Measurements from ENCODE around the gene GSE1.

Gene GSE1

DNA sequence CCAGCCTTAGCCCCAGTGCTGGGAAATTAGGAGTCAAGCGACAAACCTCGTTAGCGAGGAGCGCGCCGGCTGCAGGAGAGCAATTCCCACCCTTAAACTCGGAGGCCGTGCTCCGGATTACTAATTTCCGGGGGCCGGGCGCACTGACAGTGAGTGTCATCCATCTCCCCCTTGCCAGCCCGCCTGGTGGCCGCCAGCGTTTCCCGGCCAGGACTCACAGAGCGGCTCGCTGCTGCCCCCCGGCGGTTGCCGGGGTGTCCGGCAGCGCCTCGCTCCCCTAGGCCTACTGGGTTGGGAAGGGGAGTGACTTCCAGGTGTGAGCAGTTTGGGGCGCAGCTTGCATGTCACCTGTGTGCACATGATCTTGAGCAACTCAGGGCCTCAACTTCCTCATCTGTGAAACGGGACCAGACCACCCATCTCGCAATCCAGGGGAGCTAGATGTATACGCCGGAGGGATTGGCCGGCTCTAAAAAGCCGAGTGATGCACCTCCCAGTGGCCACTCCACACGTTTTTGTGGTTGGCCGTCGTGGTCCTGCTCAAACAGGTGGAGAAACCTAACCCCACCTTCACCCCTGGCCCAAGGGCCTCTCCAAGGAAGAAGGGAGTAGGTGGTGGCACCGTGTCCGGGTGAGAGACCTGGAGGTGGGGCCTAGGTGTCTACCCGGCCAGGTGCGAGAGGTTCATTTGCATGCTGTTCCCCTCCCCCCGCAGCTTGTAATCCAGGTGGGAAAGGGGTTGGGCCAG is 2.5 kb upstream of the GSE1 start:
- Histone ChIP-seq H3K9ac (ENCODE audit: low read length) (peak overlapping the region; percentile 71), H3K36me3 (ENCODE audit: control insufficient read depth, insufficient read depth, low read length, severe bottlenecking) (no peaks in the 10 kb centered on the region), H3K4me1 (ENCODE audit: control insufficient read depth, insufficient read depth, low read length) (peaks cover 31% of the 10 kb centered on the region), H3K27me3 (replicated peaks; ENCODE audit: control insufficient read depth, insufficient read depth, low read length) (no peaks in the 10 kb centered on the region), H3K9me3 (ENCODE audit: control insufficient read depth, low read length) (no peaks in the 10 kb centered on the region), H3K4me3 (ENCODE audit: low read length) (peak overlapping the region; percentile 58)
- DNase-seq (ENCODE audit: low read depth): peak; percentile 90

DNA sequence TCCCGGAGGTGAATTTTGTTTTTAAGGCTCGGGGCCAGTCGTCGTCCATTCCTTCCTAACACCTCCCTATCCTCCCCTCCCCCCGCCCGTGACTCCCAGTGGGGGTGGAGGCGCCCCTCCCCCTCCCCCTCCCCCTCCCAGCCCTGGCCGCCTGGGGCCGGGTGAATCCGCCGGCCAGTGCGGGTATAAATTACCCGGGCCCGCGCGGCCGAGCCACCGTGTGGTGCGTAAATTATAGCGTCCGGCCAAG is 2.0 kb upstream of the GSE1 start:
- Histone ChIP-seq H3K9ac (ENCODE audit: low read length) (peak overlapping the region; percentile 80), H3K27me3 (replicated peaks; ENCODE audit: control insufficient read depth, insufficient read depth, low read length) (no peaks in the 10 kb centered on the region), H3K4me3 (ENCODE audit: low read length) (peak overlapping the region; percentile 66), H3K9me3 (ENCODE audit: control insufficient read depth, low read length) (no peaks in the 10 kb centered on the region), H3K36me3 (ENCODE audit: control insufficient read depth, insufficient read depth, low read length, severe bottlenecking) (no peaks in the 10 kb centered on the region), H3K4me1 (ENCODE audit: control insufficient read depth, insufficient read depth, low read length) (peaks cover 36% of the 10 kb centered on the region)
- no peak for DNase-seq (ENCODE audit: low read depth)

DNA sequence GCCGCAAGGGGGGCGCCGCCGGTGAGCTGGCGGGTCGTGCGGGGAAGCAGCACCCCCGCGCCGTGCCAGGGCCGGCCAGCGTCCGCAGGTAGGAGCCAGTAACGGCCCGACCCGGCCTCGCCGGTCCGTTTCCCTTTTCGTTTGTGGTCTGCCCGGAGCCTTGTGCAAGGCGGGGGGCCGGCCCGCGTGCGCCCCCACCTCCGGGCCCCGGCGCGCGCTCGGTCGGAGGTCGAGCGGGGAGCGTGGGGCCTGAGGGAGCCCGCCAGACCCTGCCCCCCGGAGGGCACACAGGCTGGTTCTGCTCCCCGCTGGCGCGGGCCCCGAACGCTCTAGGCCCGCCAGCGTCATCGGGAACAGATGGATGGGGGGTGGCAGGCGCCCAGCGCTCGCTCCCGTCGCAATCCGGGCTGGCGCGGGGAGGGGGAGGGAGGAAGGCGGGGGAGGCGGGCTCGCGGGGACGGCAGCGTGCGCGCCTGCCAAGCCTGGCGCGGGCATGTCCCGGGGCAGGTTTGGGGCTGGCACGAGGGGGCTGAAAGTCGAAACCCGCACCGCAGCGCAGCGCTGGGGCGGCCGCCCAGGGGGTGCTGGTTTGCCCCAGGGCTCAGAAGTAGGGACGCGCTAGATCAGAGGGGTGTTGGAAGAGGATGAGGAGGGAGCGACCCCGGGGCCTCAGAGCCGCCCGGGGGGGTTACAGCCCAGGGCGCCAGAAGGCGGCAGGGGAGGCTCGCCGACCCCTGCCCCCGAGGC is 1.5 kb upstream of the GSE1 start:
- no peaks in the 10 kb centered on the region for H3K27me3 ChIP-seq (replicated peaks; ENCODE audit: control insufficient read depth, insufficient read depth, low read length)
- DNase-seq (ENCODE audit: low read depth): peak; percentile 95
- H3K36me3 ChIP-seq (ENCODE audit: control insufficient read depth, insufficient read depth, low read length, severe bottlenecking): no peaks in the 10 kb centered on the region
- no peaks in the 10 kb centered on the region for H3K9me3 ChIP-seq (ENCODE audit: control insufficient read depth, low read length)
- peak overlapping the region; percentile 80 for H3K9ac ChIP-seq (ENCODE audit: low read length)
- peaks cover 40% of the 10 kb centered on the region for H3K4me1 ChIP-seq (ENCODE audit: control insufficient read depth, insufficient read depth, low read length)
- H3K4me3 ChIP-seq (ENCODE audit: low read length): peak overlapping the region; percentile 66

DNA sequence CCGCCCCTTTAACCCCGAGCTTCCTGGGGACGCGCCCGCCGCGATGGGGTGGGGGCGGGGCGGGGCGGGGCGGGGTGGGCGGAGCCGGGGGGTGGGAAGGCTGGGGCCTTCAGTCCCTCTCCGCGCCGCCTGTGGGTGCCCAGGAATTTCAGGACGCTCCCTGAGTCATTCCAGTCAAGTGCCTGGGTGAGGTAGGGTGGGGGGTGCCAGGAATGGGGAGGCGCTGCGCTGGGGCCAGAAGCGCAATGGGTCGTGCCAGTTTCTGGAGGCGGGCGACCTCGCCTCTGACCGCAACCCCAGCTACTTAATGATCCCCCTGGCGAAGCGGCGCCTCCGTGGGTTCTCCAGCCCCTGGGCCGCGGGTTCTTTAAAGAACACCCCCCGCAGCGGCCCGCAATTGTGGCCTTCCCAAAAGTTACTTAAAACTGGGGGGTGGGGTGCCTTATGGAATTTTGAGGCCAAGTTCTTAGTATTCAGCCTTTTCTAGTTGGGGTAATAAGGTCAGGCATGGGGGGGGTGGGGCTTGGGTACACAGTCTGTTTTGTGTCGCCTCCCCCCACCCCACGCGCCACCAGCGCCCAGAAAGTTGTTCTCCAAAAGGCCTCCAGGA is 826 bp upstream of the GSE1 start:
- Histone ChIP-seq H3K36me3 (ENCODE audit: control insufficient read depth, insufficient read depth, low read length, severe bottlenecking) (no peaks in the 10 kb centered on the region), H3K4me3 (ENCODE audit: low read length) (peak overlapping the region; percentile 77), H3K27me3 (replicated peaks; ENCODE audit: control insufficient read depth, insufficient read depth, low read length) (no peaks in the 10 kb centered on the region), H3K9ac (ENCODE audit: low read length) (peak overlapping the region; percentile 75), H3K9me3 (ENCODE audit: control insufficient read depth, low read length) (no peaks in the 10 kb centered on the region), H3K4me1 (ENCODE audit: control insufficient read depth, insufficient read depth, low read length) (peaks cover 40% of the 10 kb centered on the region)
- peak; percentile 91 for DNase-seq (ENCODE audit: low read depth)

DNA sequence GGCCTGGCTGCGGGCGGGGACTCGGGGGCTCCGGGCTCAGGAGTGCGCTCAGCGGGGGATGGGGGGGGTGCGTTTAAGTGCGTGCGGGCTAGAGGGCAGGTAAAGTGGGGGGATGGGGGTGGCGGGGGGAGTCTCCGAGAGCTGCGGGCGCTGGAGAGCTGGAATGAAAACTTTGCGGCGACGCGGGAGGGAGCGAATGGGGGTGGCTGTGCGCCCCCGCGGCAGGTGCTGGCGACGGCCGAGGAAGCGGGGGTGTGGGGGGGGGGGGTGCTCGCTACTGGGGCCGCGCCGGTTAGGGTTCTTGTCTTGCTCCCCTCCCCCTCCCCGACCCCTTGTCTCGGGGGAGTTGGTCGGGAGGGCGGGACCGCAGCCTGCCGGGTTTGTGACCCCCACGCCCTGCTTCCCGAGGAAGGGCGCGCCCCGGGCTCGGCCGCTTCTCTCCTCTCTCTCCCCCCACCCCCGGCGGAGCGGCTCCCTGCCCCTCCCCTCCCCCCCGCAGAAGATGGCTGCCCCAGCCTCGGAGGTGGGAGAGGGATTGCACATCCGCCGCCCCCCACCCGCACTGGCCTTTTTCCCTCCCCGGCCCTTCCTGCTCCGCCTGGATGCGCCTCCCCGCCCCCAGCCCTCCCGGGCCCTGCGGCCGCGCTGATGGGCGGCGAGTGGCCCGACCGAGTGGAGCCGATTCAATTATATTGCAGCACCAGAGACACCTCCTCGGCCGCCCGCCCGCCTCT is 649 bp downstream of the GSE1 start:
- Histone ChIP-seq H3K4me3 (ENCODE audit: low read length) (peak overlapping the region; percentile 77), H3K27me3 (replicated peaks; ENCODE audit: control insufficient read depth, insufficient read depth, low read length) (no peaks in the 10 kb centered on the region), H3K9me3 (ENCODE audit: control insufficient read depth, low read length) (no peaks in the 10 kb centered on the region), H3K9ac (ENCODE audit: low read length) (no peak overlapping the region), H3K4me1 (ENCODE audit: control insufficient read depth, insufficient read depth, low read length) (peaks cover 40% of the 10 kb centered on the region), H3K36me3 (ENCODE audit: control insufficient read depth, insufficient read depth, low read length, severe bottlenecking) (peaks cover 1% of the 10 kb centered on the region)
- peak; percentile 63 for DNase-seq (ENCODE audit: low read depth)

DNA sequence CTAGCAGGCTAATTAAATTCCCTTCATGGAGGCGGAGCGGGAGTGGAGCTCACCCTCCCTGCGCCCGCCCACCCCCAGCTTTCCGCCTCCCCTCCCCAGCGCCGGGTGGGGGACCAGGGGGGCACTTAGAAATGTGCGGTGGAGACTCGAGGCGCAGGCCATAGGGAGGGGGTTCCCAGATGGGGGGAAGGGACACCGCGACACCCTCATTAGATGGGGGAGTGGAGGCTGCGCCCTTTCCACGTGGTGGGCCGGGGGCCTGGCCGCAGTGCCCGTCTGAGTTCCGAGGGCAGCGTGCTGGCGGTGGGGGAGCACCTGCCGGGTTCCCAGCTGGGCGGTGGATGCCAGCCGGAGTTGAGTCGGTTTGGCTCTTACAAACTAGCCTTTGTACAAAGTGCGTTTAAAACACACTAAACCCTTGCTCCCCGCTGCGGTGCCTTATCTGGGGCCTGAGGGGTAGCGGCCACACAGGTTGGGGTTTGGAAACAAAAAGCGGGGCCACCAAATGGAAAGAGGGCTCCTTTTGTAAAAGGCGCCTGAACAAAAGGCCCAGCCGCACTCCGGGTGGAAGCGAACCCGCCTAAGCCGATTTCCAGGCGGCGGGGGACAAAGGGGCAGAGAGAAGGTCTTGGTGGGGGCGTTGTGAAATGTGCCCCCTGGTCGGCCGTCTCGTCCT is 1.4 kb downstream of the GSE1 start:
- Histone ChIP-seq H3K4me3 (ENCODE audit: low read length) (no peak overlapping the region), H3K36me3 (ENCODE audit: control insufficient read depth, insufficient read depth, low read length, severe bottlenecking) (peaks cover 5% of the 10 kb centered on the region), H3K27me3 (replicated peaks; ENCODE audit: control insufficient read depth, insufficient read depth, low read length) (no peaks in the 10 kb centered on the region), H3K9me3 (ENCODE audit: control insufficient read depth, low read length) (no peaks in the 10 kb centered on the region), H3K4me1 (ENCODE audit: control insufficient read depth, insufficient read depth, low read length) (peaks cover 40% of the 10 kb centered on the region), H3K9ac (ENCODE audit: low read length) (peak overlapping the region; percentile 45)
- DNase-seq (ENCODE audit: low read depth): no peak

DNA sequence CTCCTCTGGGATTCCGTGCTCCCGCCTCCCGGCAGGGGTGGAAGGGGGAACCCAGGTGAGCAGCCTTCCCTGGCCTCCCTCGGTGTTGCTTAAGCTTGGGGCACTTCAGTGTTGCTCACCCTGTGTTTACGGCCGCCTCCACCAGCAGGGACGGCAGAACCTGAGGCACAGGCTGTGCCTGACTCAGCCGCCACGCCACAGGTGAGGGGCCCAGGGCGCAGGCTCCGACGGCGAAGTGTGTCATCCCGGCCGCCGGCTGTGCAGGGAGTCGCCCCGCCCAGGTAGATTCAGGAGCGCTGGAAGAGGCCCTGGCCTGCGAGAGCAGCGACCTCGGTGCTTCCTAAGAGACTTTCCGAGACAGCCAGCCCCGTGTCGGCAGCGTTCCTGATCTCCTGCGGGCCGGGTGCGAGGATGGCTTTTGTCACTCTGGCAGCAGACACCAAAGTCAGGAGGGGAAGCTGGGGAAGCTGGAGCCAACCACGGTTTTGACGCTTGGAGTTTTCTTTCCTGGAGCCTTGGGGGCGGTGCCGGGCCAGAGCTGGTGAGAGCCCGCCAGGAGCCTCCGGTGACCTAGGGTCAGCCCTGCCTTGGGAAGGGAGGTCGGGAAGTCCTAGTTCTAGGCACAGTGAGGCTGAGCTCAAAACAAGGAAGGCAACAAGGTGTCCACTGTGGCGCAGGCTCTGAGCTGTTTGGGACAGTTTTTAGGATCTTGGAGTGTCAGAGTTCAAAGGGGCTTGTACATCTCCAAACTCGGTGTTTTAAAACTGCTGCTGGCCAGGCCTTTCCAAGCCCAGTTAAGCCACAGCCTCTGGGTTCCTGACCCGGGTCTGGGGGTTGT is 2.1 kb downstream of the GSE1 start:
- Histone ChIP-seq H3K4me3 (ENCODE audit: low read length) (peak overlapping the region; percentile 5), H3K27me3 (replicated peaks; ENCODE audit: control insufficient read depth, insufficient read depth, low read length) (no peaks in the 10 kb centered on the region), H3K4me1 (ENCODE audit: control insufficient read depth, insufficient read depth, low read length) (peaks cover 34% of the 10 kb centered on the region), H3K9ac (ENCODE audit: low read length) (peak overlapping the region; percentile 45), H3K9me3 (ENCODE audit: control insufficient read depth, low read length) (no peaks in the 10 kb centered on the region), H3K36me3 (ENCODE audit: control insufficient read depth, insufficient read depth, low read length, severe bottlenecking) (peaks cover 5% of the 10 kb centered on the region)
- no peak for DNase-seq (ENCODE audit: low read depth)

DNA sequence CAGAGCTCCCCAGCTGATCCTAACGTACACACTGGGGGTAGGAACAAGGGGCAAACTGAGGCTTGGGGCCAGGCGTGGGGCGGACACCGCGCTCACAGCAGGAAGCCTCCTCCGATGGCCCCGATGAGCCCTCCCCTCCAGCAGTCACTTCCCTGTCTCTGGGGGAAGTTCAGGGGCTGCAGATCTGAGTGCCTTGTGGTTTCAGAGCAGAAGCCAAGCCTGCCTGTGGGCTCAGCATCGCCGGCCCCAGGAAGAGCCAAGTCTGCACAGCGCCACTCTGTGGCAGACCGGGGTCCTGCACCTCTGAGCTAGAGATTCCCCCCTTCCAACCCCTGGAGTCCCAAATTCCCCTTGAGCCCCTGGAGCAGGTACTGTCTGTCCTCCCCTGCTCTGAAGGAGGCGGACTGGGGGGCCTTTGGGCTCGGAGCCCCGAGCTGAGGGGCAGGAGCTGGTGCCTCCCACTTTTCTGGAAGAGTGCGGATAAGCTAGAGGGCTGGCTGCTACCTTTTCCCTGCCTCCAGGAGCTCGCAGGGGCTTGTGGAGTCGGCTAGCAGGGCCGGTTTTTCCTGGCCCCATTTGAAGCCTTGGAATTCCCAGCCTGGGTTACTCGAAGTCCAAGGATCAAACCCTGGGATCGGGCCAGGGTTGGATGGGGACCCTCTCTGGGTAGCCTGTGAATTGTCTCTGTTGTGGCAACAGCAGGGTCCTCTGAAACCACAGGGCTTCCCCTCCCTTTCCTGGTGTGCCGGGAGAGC is 2.9 kb downstream of the GSE1 start:
- Histone ChIP-seq H3K27me3 (replicated peaks; ENCODE audit: control insufficient read depth, insufficient read depth, low read length) (no peaks in the 10 kb centered on the region), H3K36me3 (ENCODE audit: control insufficient read depth, insufficient read depth, low read length, severe bottlenecking) (peaks cover 5% of the 10 kb centered on the region), H3K9ac (ENCODE audit: low read length) (peak overlapping the region; percentile 45), H3K4me3 (ENCODE audit: low read length) (peak overlapping the region; percentile 5), H3K9me3 (ENCODE audit: control insufficient read depth, low read length) (no peaks in the 10 kb centered on the region), H3K4me1 (ENCODE audit: control insufficient read depth, insufficient read depth, low read length) (peaks cover 27% of the 10 kb centered on the region)
- peak; percentile 90 for DNase-seq (ENCODE audit: low read depth)

DNA sequence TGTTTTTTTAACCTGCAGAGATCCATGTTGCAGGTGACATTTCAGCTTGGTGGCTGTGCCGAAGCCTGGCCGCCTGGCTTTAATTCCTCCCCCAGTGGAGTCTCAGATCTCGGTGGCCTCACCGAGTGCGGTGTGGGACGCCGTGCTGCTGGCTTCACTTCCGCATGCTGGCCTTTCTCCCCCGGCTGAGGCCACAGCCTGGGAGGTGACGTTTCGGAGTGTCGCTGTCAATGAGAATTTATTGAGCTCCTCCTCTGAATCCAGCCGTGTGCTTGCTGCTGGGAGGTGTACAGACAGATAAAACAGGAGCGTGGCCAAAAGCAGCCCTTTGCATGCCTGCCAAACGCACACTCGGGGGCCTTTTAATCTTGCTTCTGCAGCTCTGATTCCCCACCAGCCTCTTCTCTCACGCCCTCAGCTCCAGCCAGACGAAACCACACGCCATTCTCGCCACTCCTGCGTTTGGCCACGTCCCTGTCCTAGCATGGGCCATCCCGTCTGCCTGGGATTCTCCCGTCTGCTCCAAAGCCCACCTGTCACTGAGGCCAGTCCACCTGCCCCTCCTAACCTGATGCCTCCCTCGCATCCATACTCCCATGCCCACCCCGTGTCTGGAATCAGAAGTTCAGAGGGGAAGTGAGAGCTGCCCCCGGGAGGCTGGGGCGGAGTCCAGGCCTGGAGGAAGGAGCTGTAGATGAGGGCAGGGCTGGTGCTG is 3.6 kb downstream of the GSE1 start:
- Histone ChIP-seq H3K4me3 (ENCODE audit: low read length) (no peak overlapping the region), H3K9ac (ENCODE audit: low read length) (peak overlapping the region; percentile 1), H3K36me3 (ENCODE audit: control insufficient read depth, insufficient read depth, low read length, severe bottlenecking) (peaks cover 5% of the 10 kb centered on the region), H3K27me3 (replicated peaks; ENCODE audit: control insufficient read depth, insufficient read depth, low read length) (no peaks in the 10 kb centered on the region), H3K4me1 (ENCODE audit: control insufficient read depth, insufficient read depth, low read length) (peaks cover 27% of the 10 kb centered on the region), H3K9me3 (ENCODE audit: control insufficient read depth, low read length) (no peaks in the 10 kb centered on the region)
- DNase-seq (ENCODE audit: low read depth): no peak

All from adipocyte (in vitro differentiated cells).